22Rv1 (cell line): ENCODE results near the gene MAP2K4.

Source experiments
- ZFX ChIP-seq: fragments of 450-650 bp; IDR thresholded peaks from 2 replicates; pipeline ENCODE4 v1.6.1; 2017; ENCODE audit warnings: antibody characterized with exemption, borderline replicate concordance
- TF ChIP-seq, protein P1 (sequence below): fragments of 450-650 bp; IDR thresholded peaks from 2 replicates; pipeline ENCODE4 v1.5.1; 2017; ENCODE audit warnings: mild to moderate bottlenecking

DNA sequence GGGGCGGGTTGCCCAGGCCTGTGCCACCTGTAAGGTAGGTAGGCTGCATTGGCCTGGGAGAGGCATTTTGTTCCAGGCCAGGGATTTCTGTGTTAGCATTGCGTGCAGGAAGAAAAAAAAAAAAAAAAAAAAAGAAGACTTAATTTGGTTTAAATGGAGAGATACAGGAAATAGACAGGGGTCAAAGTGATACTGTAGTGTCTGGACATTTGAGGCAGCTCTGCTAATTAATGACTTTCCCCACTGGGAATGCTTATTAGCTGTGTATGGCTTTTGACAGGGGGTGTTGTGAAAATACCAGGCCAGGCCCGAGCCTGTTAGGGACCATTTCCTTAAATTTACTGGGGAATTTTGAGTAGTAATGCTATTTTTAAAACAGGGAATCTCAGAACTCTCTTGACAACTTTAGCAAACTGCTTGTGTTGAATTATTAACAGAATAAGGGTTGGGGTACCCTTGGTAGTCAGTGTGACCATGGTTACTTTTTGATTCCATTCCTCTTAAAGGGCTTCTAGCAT is 1.0 kb downstream of the MAP2K4 start:
- TF ChIP-seq, protein P1, sequence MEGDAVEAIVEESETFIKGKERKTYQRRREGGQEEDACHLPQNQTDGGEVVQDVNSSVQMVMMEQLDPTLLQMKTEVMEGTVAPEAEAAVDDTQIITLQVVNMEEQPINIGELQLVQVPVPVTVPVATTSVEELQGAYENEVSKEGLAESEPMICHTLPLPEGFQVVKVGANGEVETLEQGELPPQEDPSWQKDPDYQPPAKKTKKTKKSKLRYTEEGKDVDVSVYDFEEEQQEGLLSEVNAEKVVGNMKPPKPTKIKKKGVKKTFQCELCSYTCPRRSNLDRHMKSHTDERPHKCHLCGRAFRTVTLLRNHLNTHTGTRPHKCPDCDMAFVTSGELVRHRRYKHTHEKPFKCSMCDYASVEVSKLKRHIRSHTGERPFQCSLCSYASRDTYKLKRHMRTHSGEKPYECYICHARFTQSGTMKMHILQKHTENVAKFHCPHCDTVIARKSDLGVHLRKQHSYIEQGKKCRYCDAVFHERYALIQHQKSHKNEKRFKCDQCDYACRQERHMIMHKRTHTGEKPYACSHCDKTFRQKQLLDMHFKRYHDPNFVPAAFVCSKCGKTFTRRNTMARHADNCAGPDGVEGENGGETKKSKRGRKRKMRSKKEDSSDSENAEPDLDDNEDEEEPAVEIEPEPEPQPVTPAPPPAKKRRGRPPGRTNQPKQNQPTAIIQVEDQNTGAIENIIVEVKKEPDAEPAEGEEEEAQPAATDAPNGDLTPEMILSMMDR = no peak
- TF ChIP-seq ZFX = no peak
